Measurements from ENCODE around the gene RALGPS1.

DNA sequence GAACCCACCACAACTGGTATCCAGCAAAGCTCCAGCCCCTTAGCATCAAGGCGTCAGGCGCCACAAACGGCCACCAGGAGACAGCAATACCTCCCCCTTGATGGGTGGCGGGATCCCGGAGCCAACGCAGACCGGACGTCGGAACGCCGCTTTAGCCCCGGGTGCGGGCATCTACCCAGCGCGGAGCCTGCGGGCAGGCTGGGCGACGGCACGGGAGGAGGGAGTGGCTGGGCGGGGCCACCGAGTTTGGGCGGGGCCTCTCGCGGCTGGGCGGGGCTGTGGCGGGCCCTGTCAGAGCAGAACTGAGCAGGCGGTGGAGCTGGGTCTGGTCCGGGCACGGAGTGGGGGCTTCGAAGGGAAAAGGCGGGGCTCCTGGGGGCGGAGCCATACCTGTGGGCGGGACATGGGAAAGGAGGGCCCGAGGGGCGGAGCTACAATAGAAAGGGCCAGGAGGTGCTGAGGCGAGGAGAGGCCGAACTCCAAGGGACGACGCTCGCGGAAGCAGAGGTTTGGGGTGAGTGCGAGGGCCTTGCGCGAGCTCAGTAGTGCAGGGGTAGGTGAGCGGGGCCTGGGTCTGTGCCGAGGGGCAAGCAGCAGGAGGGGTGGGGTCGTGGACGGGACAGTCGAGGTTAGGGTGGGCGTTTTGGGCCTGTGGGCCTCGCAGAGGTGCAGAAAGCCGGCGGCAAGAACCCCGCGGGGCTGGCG is 309.7 kb downstream of the RALGPS1 start:
- TF ChIP-seq CTCF (IDR thresholded peaks at IDR 0.05; ENCODE audit: insufficient read depth, low read length) (no peak), GABPA (IDR thresholded peaks at IDR 0.05; ENCODE audit: low read depth) (no peak), POLR2AphosphoS5 (IDR thresholded peaks at IDR 0.05; ENCODE audit: low read depth) (no peak)
